Panc1 (cell line): ENCODE results near the gene ALPK1.

Experiments used
- SIN3A ChIP-seq: IDR thresholded peaks from 2 replicates; pipeline ENCODE4 v1.6.1; 2012; ENCODE audit warnings: low read depth, mild to moderate bottlenecking, low read length, moderate library complexity, borderline replicate concordance; ENCODE audit not compliant: insufficient read depth
- TF ChIP-seq, protein P1 (sequence below): fragments of 450-650 bp; IDR thresholded peaks from 2 replicates; pipeline ENCODE4 v1.5.1; 2017; ENCODE audit warnings: mild to moderate bottlenecking

DNA sequence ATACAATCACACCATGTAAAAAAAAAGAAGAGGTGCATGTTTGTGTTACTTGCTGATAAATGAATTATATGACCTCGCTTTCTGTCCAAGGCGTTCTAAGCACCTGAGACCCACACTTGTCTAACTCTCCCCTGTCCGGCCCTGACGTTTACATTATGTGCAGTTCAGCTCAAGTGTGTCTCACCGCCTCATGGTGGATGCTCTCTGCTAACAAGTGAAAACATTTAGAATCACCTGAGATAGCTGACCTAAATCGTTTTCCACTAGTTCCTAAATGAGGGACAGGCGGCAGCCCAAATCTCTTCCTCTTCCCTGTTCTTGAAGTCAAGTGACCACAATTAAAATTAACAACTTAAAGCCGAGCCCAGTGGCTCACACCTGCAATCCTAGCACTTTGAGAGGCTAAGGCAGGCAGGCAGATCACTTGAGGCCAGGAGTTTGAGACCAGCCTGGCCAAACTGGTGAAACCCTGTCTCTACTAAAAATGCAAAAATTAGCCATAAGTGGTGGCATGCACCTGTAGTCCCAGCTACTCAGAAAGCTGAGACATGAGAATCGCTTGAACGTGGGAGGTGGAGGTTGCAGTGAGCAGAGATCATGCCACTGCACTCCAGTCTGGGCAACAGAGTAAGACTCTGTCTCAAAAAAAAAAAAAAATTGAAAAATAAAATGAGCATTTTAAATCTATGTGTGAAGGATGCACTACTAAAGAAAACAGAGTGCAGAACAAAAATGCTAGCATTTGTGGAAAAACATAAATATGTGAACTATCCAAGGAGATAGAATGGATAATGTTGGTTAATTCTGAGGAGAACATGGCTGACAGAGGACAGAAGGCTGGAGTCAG, 7.5 kb upstream of the ALPK1 start:
- TF ChIP-seq SIN3A: no peak
- TF ChIP-seq, protein P1, sequence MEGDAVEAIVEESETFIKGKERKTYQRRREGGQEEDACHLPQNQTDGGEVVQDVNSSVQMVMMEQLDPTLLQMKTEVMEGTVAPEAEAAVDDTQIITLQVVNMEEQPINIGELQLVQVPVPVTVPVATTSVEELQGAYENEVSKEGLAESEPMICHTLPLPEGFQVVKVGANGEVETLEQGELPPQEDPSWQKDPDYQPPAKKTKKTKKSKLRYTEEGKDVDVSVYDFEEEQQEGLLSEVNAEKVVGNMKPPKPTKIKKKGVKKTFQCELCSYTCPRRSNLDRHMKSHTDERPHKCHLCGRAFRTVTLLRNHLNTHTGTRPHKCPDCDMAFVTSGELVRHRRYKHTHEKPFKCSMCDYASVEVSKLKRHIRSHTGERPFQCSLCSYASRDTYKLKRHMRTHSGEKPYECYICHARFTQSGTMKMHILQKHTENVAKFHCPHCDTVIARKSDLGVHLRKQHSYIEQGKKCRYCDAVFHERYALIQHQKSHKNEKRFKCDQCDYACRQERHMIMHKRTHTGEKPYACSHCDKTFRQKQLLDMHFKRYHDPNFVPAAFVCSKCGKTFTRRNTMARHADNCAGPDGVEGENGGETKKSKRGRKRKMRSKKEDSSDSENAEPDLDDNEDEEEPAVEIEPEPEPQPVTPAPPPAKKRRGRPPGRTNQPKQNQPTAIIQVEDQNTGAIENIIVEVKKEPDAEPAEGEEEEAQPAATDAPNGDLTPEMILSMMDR: no peak
